SK-N-SH treated with all-trans-retinoic acid at 6 μM for 48 hours (cell line): ENCODE results near the gene DHRS12.

Experiments used
- ARNTL ChIP-seq: fragments of 450-650 bp; formaldehyde crosslinking; IDR thresholded peaks from 2 replicates; pipeline ENCODE4 v1.5.0; 2020; ENCODE audit warnings: low read depth, mild to moderate bottlenecking, moderate library complexity, borderline replicate concordance
- BACH2 ChIP-seq: fragments of 250-450 bp; sonication (Bioruptor Pico); IDR thresholded peaks from 2 replicates; pipeline ENCODE4 v1.9.0; 2021; ENCODE audit warnings: mild to moderate bottlenecking, borderline replicate concordance
- ISL1 ChIP-seq: fragments of 250-450 bp; sonication (Bioruptor Pico); IDR thresholded peaks from 2 replicates; pipeline ENCODE4 v2.1.2; 2022; ENCODE audit warnings: mild to moderate bottlenecking, moderate library complexity
- PATZ1 ChIP-seq: fragments of 250-450 bp; sonication (Bioruptor Pico); IDR thresholded peaks from 2 replicates; pipeline ENCODE4 v1.8.0; 2020; ENCODE audit warnings: mild to moderate bottlenecking, moderate library complexity, borderline replicate concordance
- PPARA ChIP-seq: fragments of 250-450 bp; sonication (Bioruptor Pico); IDR thresholded peaks from 2 replicates; pipeline ENCODE4 v1.5.0; 2020; ENCODE audit warnings: mild to moderate bottlenecking, borderline replicate concordance
- TCF4 ChIP-seq: fragments of 250-450 bp; sonication (Bioruptor Pico); IDR thresholded peaks from 2 replicates; pipeline ENCODE4 v1.8.0; 2021; ENCODE audit warnings: mild to moderate bottlenecking, moderate library complexity, borderline replicate concordance
- ZFP3 ChIP-seq: fragments of 250-450 bp; sonication (Bioruptor Pico); IDR thresholded peaks from 2 replicates; pipeline ENCODE4 v1.5.0; 2020; ENCODE audit warnings: mild to moderate bottlenecking, moderate library complexity
- ZFP30 ChIP-seq: fragments of 450-650 bp; formaldehyde crosslinking; IDR thresholded peaks from 2 replicates; pipeline ENCODE4 v1.5.0; 2022; ENCODE audit warnings: mild to moderate bottlenecking, moderate library complexity
- ZNF565 ChIP-seq: fragments of 450-650 bp; formaldehyde crosslinking; conservative IDR thresholded peaks from 2 replicates; pipeline ENCODE4 v1.5.0; 2020; ENCODE audit warnings: low read depth, mild to moderate bottlenecking, moderate library complexity
- ZNF70 ChIP-seq: fragments of 450-650 bp; formaldehyde crosslinking; IDR thresholded peaks from 2 replicates; pipeline ENCODE4 v1.5.0; 2020; ENCODE audit warnings: mild to moderate bottlenecking, moderate library complexity
- ZNF8 ChIP-seq: fragments of 450-650 bp; formaldehyde crosslinking; IDR thresholded peaks from 2 replicates; pipeline ENCODE4 v1.5.0; 2020; ENCODE audit warnings: mild to moderate bottlenecking, moderate library complexity
- TF ChIP-seq, protein P1 (sequence below): fragments of 250-450 bp; sonication (Bioruptor Pico); IDR thresholded peaks from 2 replicates; pipeline ENCODE4 v1.8.0; 2021; ENCODE audit warnings: low read depth, mild to moderate bottlenecking, moderate library complexity, borderline replicate concordance

- no peak for TF ChIP-seq PPARA (CRISPR knock-in tag)
- no peak for TF ChIP-seq ZNF70 (CRISPR knock-in tag)
- no peak for TF ChIP-seq ZFP30 (CRISPR knock-in tag)
- TF ChIP-seq ZNF565 (CRISPR knock-in tag), result no peak
- TF ChIP-seq PATZ1 (CRISPR knock-in tag), result no peak
- TF ChIP-seq ZFP3, result no peak
- TF ChIP-seq TCF4, result no peak
- TF ChIP-seq BACH2 (CRISPR knock-in tag), result no peak
- TF ChIP-seq, protein P1, sequence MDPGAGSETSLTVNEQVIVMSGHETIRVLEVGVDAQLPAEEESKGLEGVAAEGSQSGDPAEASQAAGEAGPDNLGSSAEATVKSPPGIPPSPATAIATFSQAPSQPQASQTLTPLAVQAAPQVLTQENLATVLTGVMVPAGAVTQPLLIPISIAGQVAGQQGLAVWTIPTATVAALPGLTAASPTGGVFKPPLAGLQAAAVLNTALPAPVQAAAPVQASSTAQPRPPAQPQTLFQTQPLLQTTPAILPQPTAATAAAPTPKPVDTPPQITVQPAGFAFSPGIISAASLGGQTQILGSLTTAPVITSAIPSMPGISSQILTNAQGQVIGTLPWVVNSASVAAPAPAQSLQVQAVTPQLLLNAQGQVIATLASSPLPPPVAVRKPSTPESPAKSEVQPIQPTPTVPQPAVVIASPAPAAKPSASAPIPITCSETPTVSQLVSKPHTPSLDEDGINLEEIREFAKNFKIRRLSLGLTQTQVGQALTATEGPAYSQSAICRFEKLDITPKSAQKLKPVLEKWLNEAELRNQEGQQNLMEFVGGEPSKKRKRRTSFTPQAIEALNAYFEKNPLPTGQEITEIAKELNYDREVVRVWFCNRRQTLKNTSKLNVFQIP (CRISPR knock-in tag), result no peak
- TF ChIP-seq ARNTL, result no peak
- TF ChIP-seq ISL1 (CRISPR knock-in tag), result no peak
- TF ChIP-seq ZNF8 (CRISPR knock-in tag), result no peak
These were observed 37.8 kb upstream of the DHRS12 start for GRCh38 chr13:51841732-51842131.
